ENCODE measurements around the gene SFXN4. TPM values are rescaled to one million over a fixed set of nuclear protein-coding genes. Genes with fewer than 3 reads are reported as not detected.
A peak's percentile ranks its signal among the peaks of the same experiment; 100 is the strongest.

SFXN4 gene
- total RNA-seq, 1 experiment from 2014 or later: 15.4 TPM

DNA sequence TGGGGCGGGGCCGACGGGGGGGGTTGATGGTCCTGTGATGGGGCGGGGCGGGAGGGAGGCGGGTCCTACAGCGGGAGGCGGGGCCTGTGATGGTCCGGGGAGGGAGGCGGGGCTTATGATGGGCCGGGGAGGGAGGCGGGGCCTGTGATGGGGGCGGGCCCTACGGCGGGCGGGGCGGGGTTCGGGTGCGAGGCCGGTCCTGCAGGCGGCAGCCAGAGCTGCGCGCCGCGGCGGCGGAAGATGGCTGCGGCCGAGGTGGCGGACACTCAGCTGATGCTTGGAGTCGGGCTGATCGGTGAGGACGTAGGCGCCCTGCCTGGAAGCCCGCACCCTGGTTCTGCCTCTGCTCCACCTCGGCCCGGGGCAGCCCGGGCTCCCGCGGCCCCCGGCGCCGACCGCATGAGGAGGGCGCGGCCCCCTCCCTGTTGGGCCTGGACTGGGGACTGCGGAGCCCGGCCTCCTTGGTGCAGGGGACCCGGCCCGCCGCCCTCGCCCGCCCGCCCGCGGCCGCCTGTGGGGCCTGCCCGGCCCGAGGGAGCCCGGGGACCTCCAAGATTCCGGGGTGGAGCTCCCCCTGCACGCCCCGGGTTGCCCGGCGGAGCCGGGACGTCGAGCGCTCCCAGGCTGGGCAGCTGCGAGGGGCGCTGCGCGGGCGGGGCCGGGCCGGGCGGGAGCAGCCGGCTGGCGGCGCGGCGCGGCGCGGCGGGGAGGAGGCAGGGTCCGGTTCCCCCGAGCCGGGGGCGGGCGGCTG is 61.4 kb downstream of the SFXN4 start, which contains the start of gene DENND10:
TSS of gene DENND10 (plus strand) at position 211 of the 751 bp plus-strand sequence. CDS start at position 241, 30 bp downstream.
- Histone ChIP-seq H4K20me1 (ENCODE audit: insufficient read depth) (no peaks in the 10 kb centered on the region), H3K4me3 (peak within 1 kb of the TSS; percentile 74), H3K4me1 (replicated peaks; ENCODE audit: insufficient read depth) (peaks cover 25% of the 10 kb centered on the region), H3F3A (ENCODE audit: insufficient read depth, low read depth) (peaks cover 17% of the 10 kb centered on the region; the same call in 1 of the 2 replicates), H3K9me3 (ENCODE audit: insufficient read depth, low read depth) (no peaks in the 10 kb centered on the region), H3K9me2 (ENCODE audit: insufficient read depth) (no peaks in the 10 kb centered on the region), H3K4me2 (peak within 1 kb of the TSS; percentile 88), H3K27me3 (ENCODE audit: insufficient read depth, low read depth) (no peaks in the 10 kb centered on the region), H3K36me3 (ENCODE audit: low read depth) (no peaks in the 10 kb centered on the region), H2AFZ (peak within 1 kb of the TSS; percentile 79; the same call in 1 of the 2 replicates), H3K79me2 (ENCODE audit: low read depth) (peaks cover 18% of the 10 kb centered on the region), H3K27ac (no peak within 1 kb of the TSS)
- no TSS peak for BruUV-seq (replicated peaks)
- POLR2A ChIA-PET (ENCODE audit: unreplicated experiment): interaction anchor here (0.6 to 1.0 kb wide), 3 partner anchors 9 to 608 kb away, joined by 3 read pairs; no protein-coding TSS in a partner anchor
- intact Hi-C loops (cut with micrococcal nuclease; ENCODE audit: unreplicated experiment): no loop called here
- peak in 1 of 2 experiments; percentile 56 for DNase-seq
- no peak for TF ChIP-seq EZH2 (IDR thresholded peaks at IDR 0.05; ENCODE audit: low read depth)
- TF ChIP-seq CTCF (conservative IDR thresholded peaks at IDR 0.05): no peak
- CTCF ChIA-PET: interaction anchor here (0.5 to 0.8 kb wide), 2 partner anchors 10 to 17 kb away, joined by 3 to 27 read pairs; no protein-coding TSS in a partner anchor

GRCh38 chr10:119103241-119103902 is 62.1 kb downstream of the SFXN4 start:
- no peak for TF ChIP-seq EZH2 (IDR thresholded peaks at IDR 0.05; ENCODE audit: low read depth)
- no peak for TF ChIP-seq CTCF (conservative IDR thresholded peaks at IDR 0.05)
- Histone ChIP-seq H3K4me2 (no peak overlapping the region), H3K4me1 (replicated peaks; ENCODE audit: insufficient read depth) (peaks cover 25% of the 10 kb centered on the region), H3K79me2 (ENCODE audit: low read depth) (peaks cover 18% of the 10 kb centered on the region), H4K20me1 (ENCODE audit: insufficient read depth) (no peaks in the 10 kb centered on the region), H3F3A (ENCODE audit: insufficient read depth, low read depth) (peaks cover 17% of the 10 kb centered on the region; the same call in 1 of the 2 replicates), H3K4me3 (no peak overlapping the region), H3K9me2 (ENCODE audit: insufficient read depth) (no peaks in the 10 kb centered on the region), H2AFZ (no peak overlapping the region), H3K27ac (no peak overlapping the region), H3K36me3 (ENCODE audit: low read depth) (no peaks in the 10 kb centered on the region), H3K9me3 (ENCODE audit: insufficient read depth, low read depth) (no peaks in the 10 kb centered on the region), H3K27me3 (ENCODE audit: insufficient read depth, low read depth) (no peaks in the 10 kb centered on the region)
- ChIA-PET POLR2A (ENCODE audit: unreplicated experiment) (interaction anchor here (0.6 kb wide), 1 partner anchor 9 kb away, joined by 3 read pairs; no protein-coding TSS in a partner anchor), CTCF (interaction anchor here (0.5 to 0.8 kb wide), 2 partner anchors 11 to 18 kb away, joined by 3 to 27 read pairs; no protein-coding TSS in a partner anchor)
- DNase-seq: no peak
- no TSS peak for BruUV-seq (replicated peaks)
- intact Hi-C loops (cut with micrococcal nuclease; ENCODE audit: unreplicated experiment): no loop called here

DNA sequence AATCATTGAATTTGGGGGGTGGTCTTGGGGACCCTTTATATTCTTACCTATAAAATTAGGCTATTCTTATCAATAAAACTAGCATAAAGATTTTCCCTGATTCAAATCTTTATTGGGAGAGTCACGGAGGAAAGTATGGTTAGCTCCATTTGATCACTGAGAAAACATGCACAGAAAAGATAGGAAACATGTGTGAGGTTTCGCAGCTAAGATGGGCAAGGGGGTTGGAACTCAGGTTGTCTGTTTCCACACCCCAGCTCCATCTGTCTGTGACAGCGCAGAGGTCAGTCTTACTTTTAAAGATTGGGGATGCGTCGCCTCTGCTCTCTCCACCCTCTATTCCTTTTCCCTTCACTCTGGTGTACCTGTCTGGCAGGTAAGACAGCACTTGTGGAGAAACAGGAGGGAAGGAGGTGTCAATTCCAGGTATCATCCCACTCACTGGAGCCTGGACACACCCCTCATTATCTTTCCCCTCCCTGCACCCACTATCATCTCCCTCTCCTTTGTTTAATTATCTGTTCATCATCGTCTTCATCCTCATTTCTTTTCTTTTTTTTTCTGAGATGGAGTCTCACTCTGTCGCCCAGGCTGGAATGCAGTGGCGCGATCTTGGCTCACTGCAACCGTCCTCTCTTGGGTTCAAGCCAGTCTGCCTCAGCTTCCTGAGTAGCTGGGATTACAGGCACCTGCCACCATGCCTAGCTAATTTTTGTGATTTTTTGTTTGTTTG is 64.0 kb downstream of the SFXN4 start:
- no TSS peak for BruUV-seq (replicated peaks)
- H3K27me3 ChIP-seq (ENCODE audit: insufficient read depth, low read depth): no peaks in the 10 kb centered on the region
- H3K79me2 ChIP-seq (ENCODE audit: low read depth): peaks cover 18% of the 10 kb centered on the region
- H3K4me2 ChIP-seq: 0 out of 2 replicates have a peak overlapping the region, but pooled peaks have one; percentile 47
- ChIA-PET CTCF (interaction anchor here (0.6 to 0.7 kb wide), 2 partner anchors 12 to 758 kb away, joined by 3 to 4 read pairs; no protein-coding TSS in a partner anchor), POLR2A (ENCODE audit: unreplicated experiment) (interaction anchor here (0.5 to 0.6 kb wide), 2 partner anchors 31 to 69 kb away, joined by 4 to 8 read pairs; no protein-coding TSS in a partner anchor)
- H3K27ac ChIP-seq: peak overlapping the region; percentile 81
- no peaks in the 10 kb centered on the region for H3K9me3 ChIP-seq (ENCODE audit: insufficient read depth, low read depth)
- peaks cover 25% of the 10 kb centered on the region for H3K4me1 ChIP-seq (replicated peaks; ENCODE audit: insufficient read depth)
- no peaks in the 10 kb centered on the region for H3K9me2 ChIP-seq (ENCODE audit: insufficient read depth)
- H3K36me3 ChIP-seq (ENCODE audit: low read depth): no peaks in the 10 kb centered on the region
- H3K4me3 ChIP-seq: no peak overlapping the region
- intact Hi-C loops (cut with micrococcal nuclease; ENCODE audit: unreplicated experiment): loop anchor here (2.0 kb wide), 1 partner anchor 21 kb away; the partner anchor contains the start of gene EIF3A
- no peak for TF ChIP-seq CTCF (conservative IDR thresholded peaks at IDR 0.05)
- no peak for TF ChIP-seq EZH2 (IDR thresholded peaks at IDR 0.05; ENCODE audit: low read depth)
- no peaks in the 10 kb centered on the region for H4K20me1 ChIP-seq (ENCODE audit: insufficient read depth)
- H3F3A ChIP-seq (ENCODE audit: insufficient read depth, low read depth): peaks cover 17% of the 10 kb centered on the region; the same call in 1 of the 2 replicates
- DNase-seq: peak in 1 of 2 experiments; percentile 21
- H2AFZ ChIP-seq: no peak overlapping the region

Data from PC-9 (cell line).